ENCODE data around the gene IHH. TPM values are rescaled to one million over a fixed set of nuclear protein-coding genes. Genes with fewer than 3 reads are reported as not detected.

The IHH gene
- total and polyA plus RNA-seq, 9 of the 15 experiments (the other 6 are each of a cell fraction or from before 2014, with no cell fraction given) = 0.07 TPM; not detected in 8

DNA sequence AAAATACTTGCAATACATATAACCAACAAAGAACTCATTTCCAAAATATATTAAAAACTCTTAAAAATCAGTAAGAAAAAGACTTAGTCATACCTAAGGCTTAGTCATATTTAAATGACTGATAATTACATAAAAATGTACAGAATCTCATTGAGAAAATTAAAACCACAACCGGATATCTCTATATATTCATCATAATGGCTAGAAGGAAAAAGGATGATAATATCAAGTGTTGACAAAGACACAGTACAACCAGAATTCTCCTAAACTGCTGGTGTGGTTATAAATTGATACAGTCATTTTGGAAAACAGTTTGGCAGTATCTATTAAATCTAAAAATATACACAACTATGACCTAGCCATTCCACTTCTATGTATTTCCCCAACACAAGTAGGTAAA is 27.1 kb upstream of the IHH start (continued):
- TF ChIP-seq ZNF609 (CRISPR knock-in tag; IDR thresholded peaks at IDR 0.05; ENCODE audit: borderline replicate concordance) = no peak
- no peak for TF ChIP-seq PPARD (CRISPR knock-in tag; IDR thresholded peaks at IDR 0.05)
- no peak for TF ChIP-seq CBX8 (IDR thresholded peaks at IDR 0.05; ENCODE audit: borderline replicate concordance, extremely low read depth, low read depth, low read length, poor library complexity, severe bottlenecking)
- TF ChIP-seq XRCC5 (IDR thresholded peaks at IDR 0.05; ENCODE audit: low read depth, low read length) = no peak
- no peak for TF ChIP-seq KDM5B (IDR thresholded peaks at IDR 0.05; ENCODE audit: insufficient replicate concordance, low read depth, low read length)
- TF ChIP-seq HSF4 (CRISPR knock-in tag; IDR thresholded peaks at IDR 0.05; ENCODE audit: borderline replicate concordance) = no peak
